SK-N-SH (cell line): ENCODE data around the gene RNF157.

ENCODE experiments used
- CHD2 ChIP-seq: fragments of 150-350 bp; IDR thresholded peaks from 2 replicates; pipeline ENCODE4 v1.6.1; 2018; ENCODE audit warnings: low read length; ENCODE audit not compliant: partially characterized antibody
- EZH2phosphoT487 ChIP-seq: fragments of 200-600 bp; sonication (generic); IDR thresholded peaks from 2 replicates; pipeline ENCODE4 v1.6.1; 2017; ENCODE audit warnings: low read depth, mixed run types, mild to moderate bottlenecking, antibody characterized with exemption, moderate library complexity, borderline replicate concordance
- FOXM1 ChIP-seq: IDR thresholded peaks from 2 replicates; pipeline ENCODE4 v1.4.0; 2012; ENCODE audit warnings: low read depth, mild to moderate bottlenecking
- MEF2A ChIP-seq: IDR thresholded peaks from 2 replicates; pipeline ENCODE4 v1.4.0; 2012; ENCODE audit warnings: low read depth, borderline replicate concordance
- POLR2AphosphoS5 ChIP-seq: IDR thresholded peaks from 2 replicates; pipeline ENCODE4 v1.6.1; 2012; ENCODE audit warnings: low read depth, low read length
- RCOR1 ChIP-seq: fragments of 150-350 bp; IDR thresholded peaks from 2 replicates; pipeline ENCODE4 v1.6.1; 2017; ENCODE audit warnings: antibody characterized with exemption, low read length
- YY1 ChIP-seq: IDR thresholded peaks from 2 replicates; pipeline ENCODE4 v1.4.0; 2012; ENCODE audit warnings: low read depth, mild to moderate bottlenecking
- TF ChIP-seq, protein P1 (sequence below): IDR thresholded peaks from 2 replicates; pipeline ENCODE4 v1.4.0; 2012; ENCODE audit warnings: low read depth
- TF ChIP-seq, protein P2 (sequence below): IDR thresholded peaks from 2 replicates; pipeline ENCODE4 v1.4.0; 2012; ENCODE audit warnings: low read depth, borderline replicate concordance
- TF ChIP-seq, protein P3 (sequence below): fragments of 200-600 bp; sonication (generic); IDR thresholded peaks from 2 replicates; pipeline ENCODE4 v1.6.1; 2017; ENCODE audit warnings: antibody characterized with exemption, mild to moderate bottlenecking, moderate library complexity

DNA sequence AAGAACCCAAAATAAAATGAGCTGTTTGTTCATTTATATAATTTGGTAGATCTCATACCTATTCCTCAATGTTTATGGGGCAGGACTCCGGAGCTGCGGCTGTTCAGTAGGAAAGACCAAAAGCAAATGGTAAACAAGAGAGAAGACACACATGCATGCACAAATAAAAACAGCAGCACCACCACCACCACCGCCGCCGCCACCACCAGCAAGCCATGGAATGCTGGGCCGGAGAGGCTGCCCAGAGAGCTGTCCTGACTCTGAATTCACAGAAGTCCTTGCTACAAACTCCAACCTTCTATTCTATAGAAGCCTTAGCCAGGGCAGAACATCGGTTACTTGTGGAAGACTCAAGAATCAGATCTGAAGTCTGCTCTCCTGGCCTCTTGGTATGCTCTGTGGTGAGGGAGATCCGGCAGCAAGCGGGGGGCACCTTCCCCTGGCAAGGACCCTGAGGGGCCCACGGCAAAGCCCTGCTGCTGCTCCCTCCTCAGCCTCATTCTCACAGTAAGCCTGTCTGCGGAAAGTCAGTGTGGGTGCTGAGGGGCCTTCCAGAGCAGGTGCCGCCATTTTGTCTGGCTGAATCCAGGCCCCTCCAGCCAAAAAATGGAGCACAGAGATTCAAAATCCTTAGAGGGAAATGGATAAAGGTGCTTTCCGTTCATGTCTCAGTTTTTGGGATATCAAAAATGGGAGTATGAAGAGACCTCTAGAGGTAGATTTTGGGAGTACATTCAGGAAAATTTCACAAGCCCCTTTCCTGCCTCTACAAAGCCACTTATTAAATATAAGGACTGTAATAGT is 92.9 kb downstream of the RNF157 start:
- TF ChIP-seq POLR2AphosphoS5 = no peak
- TF ChIP-seq, protein P1, sequence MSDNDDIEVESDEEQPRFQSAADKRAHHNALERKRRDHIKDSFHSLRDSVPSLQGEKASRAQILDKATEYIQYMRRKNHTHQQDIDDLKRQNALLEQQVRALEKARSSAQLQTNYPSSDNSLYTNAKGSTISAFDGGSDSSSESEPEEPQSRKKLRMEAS = no peak
- TF ChIP-seq RCOR1 = no peak
- TF ChIP-seq, protein P2, sequence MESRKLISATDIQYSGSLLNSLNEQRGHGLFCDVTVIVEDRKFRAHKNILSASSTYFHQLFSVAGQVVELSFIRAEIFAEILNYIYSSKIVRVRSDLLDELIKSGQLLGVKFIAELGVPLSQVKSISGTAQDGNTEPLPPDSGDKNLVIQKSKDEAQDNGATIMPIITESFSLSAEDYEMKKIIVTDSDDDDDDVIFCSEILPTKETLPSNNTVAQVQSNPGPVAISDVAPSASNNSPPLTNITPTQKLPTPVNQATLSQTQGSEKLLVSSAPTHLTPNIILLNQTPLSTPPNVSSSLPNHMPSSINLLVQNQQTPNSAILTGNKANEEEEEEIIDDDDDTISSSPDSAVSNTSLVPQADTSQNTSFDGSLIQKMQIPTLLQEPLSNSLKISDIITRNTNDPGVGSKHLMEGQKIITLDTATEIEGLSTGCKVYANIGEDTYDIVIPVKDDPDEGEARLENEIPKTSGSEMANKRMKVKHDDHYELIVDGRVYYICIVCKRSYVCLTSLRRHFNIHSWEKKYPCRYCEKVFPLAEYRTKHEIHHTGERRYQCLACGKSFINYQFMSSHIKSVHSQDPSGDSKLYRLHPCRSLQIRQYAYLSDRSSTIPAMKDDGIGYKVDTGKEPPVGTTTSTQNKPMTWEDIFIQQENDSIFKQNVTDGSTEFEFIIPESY = no peak
- TF ChIP-seq, protein P3, sequence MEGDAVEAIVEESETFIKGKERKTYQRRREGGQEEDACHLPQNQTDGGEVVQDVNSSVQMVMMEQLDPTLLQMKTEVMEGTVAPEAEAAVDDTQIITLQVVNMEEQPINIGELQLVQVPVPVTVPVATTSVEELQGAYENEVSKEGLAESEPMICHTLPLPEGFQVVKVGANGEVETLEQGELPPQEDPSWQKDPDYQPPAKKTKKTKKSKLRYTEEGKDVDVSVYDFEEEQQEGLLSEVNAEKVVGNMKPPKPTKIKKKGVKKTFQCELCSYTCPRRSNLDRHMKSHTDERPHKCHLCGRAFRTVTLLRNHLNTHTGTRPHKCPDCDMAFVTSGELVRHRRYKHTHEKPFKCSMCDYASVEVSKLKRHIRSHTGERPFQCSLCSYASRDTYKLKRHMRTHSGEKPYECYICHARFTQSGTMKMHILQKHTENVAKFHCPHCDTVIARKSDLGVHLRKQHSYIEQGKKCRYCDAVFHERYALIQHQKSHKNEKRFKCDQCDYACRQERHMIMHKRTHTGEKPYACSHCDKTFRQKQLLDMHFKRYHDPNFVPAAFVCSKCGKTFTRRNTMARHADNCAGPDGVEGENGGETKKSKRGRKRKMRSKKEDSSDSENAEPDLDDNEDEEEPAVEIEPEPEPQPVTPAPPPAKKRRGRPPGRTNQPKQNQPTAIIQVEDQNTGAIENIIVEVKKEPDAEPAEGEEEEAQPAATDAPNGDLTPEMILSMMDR = peak; percentile 72
- no peak for TF ChIP-seq MEF2A
- TF ChIP-seq FOXM1 = no peak
- no peak for TF ChIP-seq EZH2phosphoT487
- TF ChIP-seq CHD2 = no peak
- TF ChIP-seq YY1 = no peak
